NCI-H1105 treated with DMSO at 0.1 percent for 48 hours (cell line): ENCODE measurements around the gene IER3.
"Not testable (repeated sequence)": the region's sequence is repeated elsewhere in the genome, so short reads cannot be mapped to it uniquely, and the experiment has no call there.

ENCODE experiments used
- DNase-seq: peaks from one replicate; lab custom pipeline; 2025; lab: John Stamatoyannopoulos, UW

Gene IER3

GRCh38 chr6:30723843-30724741 is 20.3 kb downstream of the IER3 start:
- DNase-seq = not testable (repeated sequence)

GRCh38 chr6:30723159-30723842 is 21.0 kb downstream of the IER3 start:
- not testable (repeated sequence) for DNase-seq

GRCh38 chr6:30722280-30723112 is 21.9 kb downstream of the IER3 start:
- DNase-seq = peak; percentile 66

- not testable (repeated sequence) for DNase-seq
Measured at GRCh38 chr6:30722025-30722279, 22.4 kb downstream of the IER3 start.

GRCh38 chr6:30721198-30722024 is 22.9 kb downstream of the IER3 start:
- peak; percentile 85 for DNase-seq

- peak; percentile 59 for DNase-seq
Measured at GRCh38 chr6:30720738-30721197, 23.6 kb downstream of the IER3 start.

- DNase-seq = peak; percentile 98
Measured at GRCh38 chr6:30719791-30720737, 24.3 kb downstream of the IER3 start, which contains the start of gene TUBB. TUBB (plus strand) TSS chr6:30720352; CDS start chr6:30720507, 155 bp downstream.

GRCh38 chr6:30719356-30719755 is 25.0 kb downstream of the IER3 start:
- peak; percentile 64 for DNase-seq

- not testable (repeated sequence) for DNase-seq
Measured at GRCh38 chr6:30717845-30718720, 26.3 kb downstream of the IER3 start.

- DNase-seq = peak; percentile 100
Measured at GRCh38 chr6:30717129-30717844, 27.1 kb downstream of the IER3 start, which contains the start of gene MDC1. MDC1 (minus strand) TSS chr6:30717281; CDS start chr6:30715175, 2,106 bp downstream.

GRCh38 chr6:30716879-30717128 is 27.5 kb downstream of the IER3 start:
- no peak for DNase-seq

- DNase-seq = no peak
Measured at GRCh38 chr6:30714263-30714662, 30.1 kb downstream of the IER3 start.

- no peak for DNase-seq
Measured at GRCh38 chr6:30712441-30712945, 31.9 kb downstream of the IER3 start.

- DNase-seq = no peak
Measured at GRCh38 chr6:30711758-30712380, 32.5 kb downstream of the IER3 start.

GRCh38 chr6:30709101-30709868 is 35.1 kb downstream of the IER3 start:
- no peak for DNase-seq

GRCh38 chr6:30707281-30707850 is 37.0 kb downstream of the IER3 start:
- DNase-seq = peak; percentile 86

GRCh38 chr6:30705620-30706019 is 38.7 kb downstream of the IER3 start:
- no peak for DNase-seq
